H9 (cell line): ENCODE measurements around the gene PRKAG2. TPM values are rescaled to one million over a fixed set of nuclear protein-coding genes. Genes with fewer than 3 reads are reported as not detected.

ENCODE experiments used
- DNase-seq: peaks from one replicate; pipeline ENCODE4 v3.0.0-alpha.2; 2017
- H2AFZ ChIP-seq: one replicate; pipeline ENCODE4 v1.6.1; 2013; ENCODE audit warnings: mild to moderate bottlenecking, low read length, control low read depth, moderate library complexity
- H2AK5ac ChIP-seq: 2 replicates; pipeline ENCODE4 v1.6.1; 2013; ENCODE audit warnings: low read length, control low read depth, mixed read lengths; ENCODE audit not compliant: insufficient read length
- H2BK120ac ChIP-seq: one replicate; pipeline ENCODE4 v1.6.1; 2013; ENCODE audit warnings: low read depth, mild to moderate bottlenecking, low read length, control low read depth, inconsistent platforms; ENCODE audit not compliant: poor library complexity, severe bottlenecking
- H2BK12ac ChIP-seq: 2 replicates; pipeline ENCODE4 v1.6.1; 2013; ENCODE audit warnings: low read length, control low read depth, mixed read lengths, low read depth; ENCODE audit not compliant: insufficient read length
- H2BK15ac ChIP-seq: 2 replicates; pipeline ENCODE4 v1.6.1; 2013; ENCODE audit warnings: low read depth, low read length, control low read depth
- H2BK20ac ChIP-seq: one replicate; pipeline ENCODE4 v1.6.1; 2013; ENCODE audit warnings: low read depth, mild to moderate bottlenecking, low read length, control low read depth, inconsistent platforms; ENCODE audit not compliant: poor library complexity, severe bottlenecking
- H2BK5ac ChIP-seq: 2 replicates; pipeline ENCODE4 v1.6.1; 2013; ENCODE audit warnings: low read length, control low read depth, mixed read lengths; ENCODE audit not compliant: insufficient read length
- H3K14ac ChIP-seq: 2 replicates; pipeline ENCODE4 v1.6.1; 2013; ENCODE audit warnings: low read length, control low read depth; ENCODE audit not compliant: insufficient read depth
- H3K18ac ChIP-seq: 2 replicates; pipeline ENCODE4 v1.6.1; 2013; ENCODE audit warnings: low read depth, mild to moderate bottlenecking, mixed read lengths, low read length, control low read depth; ENCODE audit not compliant: insufficient read length
- H3K23ac ChIP-seq: 2 replicates; pipeline ENCODE4 v1.6.1; 2013; ENCODE audit warnings: low read length, control low read depth, mixed read lengths, low read depth; ENCODE audit not compliant: insufficient read length
- H3K23me2 ChIP-seq: 2 replicates; pipeline ENCODE4 v1.6.1; 2013; ENCODE audit warnings: low read depth, mild to moderate bottlenecking, mixed read lengths, low read length, control low read depth; ENCODE audit not compliant: insufficient read length, poor library complexity, severe bottlenecking
- H3K27ac ChIP-seq: 2 replicates; pipeline ENCODE4 v1.5.1; 2013; ENCODE audit warnings: low read length, control low read depth, mixed read lengths, low read depth; ENCODE audit not compliant: insufficient read length
- H3K27me3 ChIP-seq: 2 replicates; pipeline ENCODE4 v1.6.1; 2013; ENCODE audit warnings: low read length, control low read depth, inconsistent platforms; ENCODE audit not compliant: insufficient read depth
- H3K4ac ChIP-seq: 2 replicates; pipeline ENCODE4 v1.6.1; 2013; ENCODE audit warnings: low read depth, mild to moderate bottlenecking, control low read depth, inconsistent platforms, low read length, moderate library complexity
- H3K4me1 ChIP-seq: 2 replicates; pipeline ENCODE4 v1.6.1; 2013; ENCODE audit warnings: low read length, control low read depth, inconsistent platforms; ENCODE audit not compliant: insufficient read depth
- H3K4me2 ChIP-seq: 2 replicates; pipeline ENCODE4 v1.6.1; 2013; ENCODE audit warnings: low read length, control low read depth, mixed read lengths; ENCODE audit not compliant: insufficient read length, insufficient read depth
- H3K56ac ChIP-seq: 2 replicates; pipeline ENCODE4 v1.6.1; 2013; ENCODE audit warnings: low read depth, mild to moderate bottlenecking, mixed read lengths, low read length, control low read depth; ENCODE audit not compliant: insufficient read length
- H3K79me1 ChIP-seq: 2 replicates; pipeline ENCODE4 v1.6.1; 2013; ENCODE audit warnings: low read depth, mild to moderate bottlenecking, moderate library complexity, low read length, control low read depth, inconsistent platforms; ENCODE audit not compliant: insufficient read depth, poor library complexity, severe bottlenecking
- H3K79me2 ChIP-seq: 2 replicates; pipeline ENCODE4 v1.6.1; 2013; ENCODE audit warnings: low read length, control low read depth, inconsistent platforms; ENCODE audit not compliant: insufficient read depth
- H3K9ac ChIP-seq: 2 replicates; pipeline ENCODE4 v1.6.1; 2013; ENCODE audit warnings: low read length, control low read depth, mixed read lengths; ENCODE audit not compliant: insufficient read length; ENCODE audit errors: extremely low read depth
- H3K9me3 ChIP-seq: one replicate; pipeline ENCODE4 v1.6.1; 2013; ENCODE audit warnings: low read depth, low read length, inconsistent platforms; ENCODE audit not compliant: control insufficient read depth
- H3T11ph ChIP-seq: one replicate; pipeline ENCODE4 v1.6.1; 2013; ENCODE audit warnings: mild to moderate bottlenecking, low read length, control low read depth, inconsistent platforms
- H4K20me1 ChIP-seq: one replicate; pipeline ENCODE4 v1.6.1; 2013; ENCODE audit not compliant: control insufficient read depth, insufficient read length, insufficient read depth
- H4K5ac ChIP-seq: 2 replicates; pipeline ENCODE4 v1.6.1; 2013; ENCODE audit warnings: low read depth, mild to moderate bottlenecking, mixed read lengths, low read length, control low read depth; ENCODE audit not compliant: insufficient read length
- H4K8ac ChIP-seq: replicated peaks from 2 replicates; pipeline ENCODE4 v1.6.1; 2013; ENCODE audit warnings: low read length, control low read depth, mixed read lengths, low read depth; ENCODE audit not compliant: insufficient read length
- H4K91ac ChIP-seq: 2 replicates; pipeline ENCODE4 v1.6.1; 2013; ENCODE audit warnings: low read depth, mild to moderate bottlenecking, moderate library complexity, mixed read lengths, low read length, control low read depth; ENCODE audit not compliant: insufficient read length
- H3K27ac Mint-ChIP-seq, 3 experiments: 2 replicates in 2 of 3; 3 replicates in 1 of 3; pipeline ENCODE4 v1.8.0; 2020 to 2021; ENCODE audit warnings: mixed read lengths in 3 of 3, mild to moderate bottlenecking in 1 of 3, moderate library complexity in 1 of 3
- H3K27me3 Mint-ChIP-seq: 2 replicates; pipeline ENCODE4 v1.8.0; 2021; ENCODE audit warnings: low read depth, mild to moderate bottlenecking, moderate library complexity, mixed read lengths
- H3K36me3 Mint-ChIP-seq, 3 experiments: 2 replicates in 2 of 3; 3 replicates in 1 of 3; pipeline ENCODE4 v1.8.0; 2020 to 2021; ENCODE audit warnings: low read depth in 3 of 3, mixed read lengths in 3 of 3; ENCODE audit not compliant: insufficient read depth in 1 of 3
- H3K4me1 Mint-ChIP-seq, 2 experiments: 2 replicates each; pipeline ENCODE4 v1.8.0; 2020; ENCODE audit warnings: mixed read lengths in 2 of 2
- H3K4me3 Mint-ChIP-seq, 2 experiments: 2 replicates in 1 of 2; 3 replicates in 1 of 2; pipeline ENCODE4 v1.8.0; 2020 to 2021; ENCODE audit warnings: mild to moderate bottlenecking in 2 of 2, mixed read lengths in 2 of 2, moderate library complexity in 1 of 2
- H3K9me3 Mint-ChIP-seq, 2 experiments: 2 replicates in 1 of 2; 3 replicates in 1 of 2; pipeline ENCODE4 v1.8.0; 2020; ENCODE audit warnings: mild to moderate bottlenecking in 2 of 2, mixed read lengths in 2 of 2, moderate library complexity in 1 of 2
- WGBS: extraction: QIAGEN DNeasy Blood & Tissue Kit; methylation state at CpG from one replicate; pipeline ENCODE4 v1.1.7; 2013; ENCODE audit warnings: missing lambda C conversion rate, low lambda C conversion rate, mixed read lengths; ENCODE audit not compliant: insufficient read length; ENCODE audit errors: extremely low coverage; 5-methylcytosine and 5-hydroxymethylcytosine counted together
- total RNA-seq: library from RNA; stranded (reverse); gene quantifications from 2 replicates; pipeline ENCODE4 v1.2.1, GENCODE V29; 2021
- TF ChIP-seq, protein P1 (sequence below): fragments of 200-600 bp; sonication (generic); conservative IDR thresholded peaks from 3 replicates; pipeline ENCODE4 v1.8.0; 2021; ENCODE audit warnings: antibody characterized with exemption, mild to moderate bottlenecking

The PRKAG2 gene
- total RNA-seq, 1 experiment from 2014 or later, result 11.8 TPM

DNA sequence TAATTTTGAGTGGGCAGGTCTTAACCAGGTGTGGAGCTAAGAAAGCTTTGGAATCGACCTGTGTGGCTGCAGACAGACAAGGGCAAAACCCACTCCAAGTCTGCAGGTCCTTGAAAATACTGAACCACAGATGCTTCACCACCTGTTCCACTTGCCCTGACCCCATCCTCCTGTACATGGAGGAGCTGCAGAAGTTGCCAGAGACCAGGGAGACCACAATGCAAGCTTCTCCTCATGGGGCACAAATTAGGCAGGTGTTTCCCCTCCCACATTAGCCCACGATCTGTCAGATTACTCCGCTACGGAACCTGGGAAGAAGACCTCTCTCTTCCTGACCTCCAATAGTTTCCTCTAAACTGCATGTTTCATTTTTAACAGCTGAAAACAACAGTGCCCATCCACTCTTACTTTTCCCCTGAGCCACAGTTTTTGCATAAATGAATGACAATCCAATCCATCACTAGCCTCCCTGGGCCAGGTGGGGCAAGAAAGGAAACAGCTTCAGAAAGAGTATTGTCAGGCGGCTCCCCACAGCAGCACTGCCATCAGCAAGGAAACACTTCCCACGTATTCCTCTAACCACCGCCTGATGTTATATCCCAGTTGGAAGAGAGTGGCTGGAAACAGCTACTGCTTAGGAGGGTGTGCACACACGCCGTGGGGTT lies 141.6 kb downstream of the PRKAG2 start:
- H3K9me3 ChIP-seq, result no peaks in the 10 kb centered on the region
- DNase-seq, result no peak
- no peak overlapping the region for H2BK20ac ChIP-seq
- Mint-ChIP-seq H3K27me3 (peaks cover 5% of the 10 kb centered on the region), H3K27ac (peak overlapping the region; percentile 5 to 64 (median 13); a peak in 1 of 7 replicates), H3K4me3 (peak overlapping the region in 1 of 2 experiments; percentile 41; a peak in 3 of 5 replicates), H3K9me3 (peaks cover 14% of the 10 kb centered on the region in 2 experiments), H3K4me1 (peaks cover 20 to 25% of the 10 kb centered on the region in 2 experiments), H3K36me3 (peaks cover 6 to 21% (median 8%) of the 10 kb centered on the region in 3 experiments)
- no peak overlapping the region for H3K4ac ChIP-seq
- no peak overlapping the region for H2BK5ac ChIP-seq
- H3K23me2 ChIP-seq, result no peaks in the 10 kb centered on the region
- no peak overlapping the region for H2BK15ac ChIP-seq
- H4K91ac ChIP-seq, result no peak overlapping the region
- peak overlapping the region; percentile 18 for H3K4me2 ChIP-seq
- no peak overlapping the region for H4K8ac ChIP-seq
- H2AFZ ChIP-seq, result no peak overlapping the region
- H3K4me1 ChIP-seq, result peaks cover 5% of the 10 kb centered on the region; the same call in 1 of the 2 replicates
- H4K5ac ChIP-seq, result no peak overlapping the region
- H3K79me2 ChIP-seq, result no peaks in the 10 kb centered on the region
- H3K18ac ChIP-seq, result peak overlapping the region; percentile 39
- H3K9ac ChIP-seq, result no peak overlapping the region
- H2BK12ac ChIP-seq, result no peak overlapping the region
- H3K23ac ChIP-seq, result no peak overlapping the region
- no CpG with 5 or more reads among the region's 9 CpGs for WGBS
- no peaks in the 10 kb centered on the region for H4K20me1 ChIP-seq
- no peak overlapping the region for H3T11ph ChIP-seq
- H3K79me1 ChIP-seq, result no peaks in the 10 kb centered on the region
- no peak overlapping the region for H3K27ac ChIP-seq
- H2AK5ac ChIP-seq, result no peak overlapping the region
- no peak overlapping the region for H3K14ac ChIP-seq
- H3K27me3 ChIP-seq, result no peaks in the 10 kb centered on the region
- no peak overlapping the region for H3K56ac ChIP-seq
- TF ChIP-seq, protein P1, sequence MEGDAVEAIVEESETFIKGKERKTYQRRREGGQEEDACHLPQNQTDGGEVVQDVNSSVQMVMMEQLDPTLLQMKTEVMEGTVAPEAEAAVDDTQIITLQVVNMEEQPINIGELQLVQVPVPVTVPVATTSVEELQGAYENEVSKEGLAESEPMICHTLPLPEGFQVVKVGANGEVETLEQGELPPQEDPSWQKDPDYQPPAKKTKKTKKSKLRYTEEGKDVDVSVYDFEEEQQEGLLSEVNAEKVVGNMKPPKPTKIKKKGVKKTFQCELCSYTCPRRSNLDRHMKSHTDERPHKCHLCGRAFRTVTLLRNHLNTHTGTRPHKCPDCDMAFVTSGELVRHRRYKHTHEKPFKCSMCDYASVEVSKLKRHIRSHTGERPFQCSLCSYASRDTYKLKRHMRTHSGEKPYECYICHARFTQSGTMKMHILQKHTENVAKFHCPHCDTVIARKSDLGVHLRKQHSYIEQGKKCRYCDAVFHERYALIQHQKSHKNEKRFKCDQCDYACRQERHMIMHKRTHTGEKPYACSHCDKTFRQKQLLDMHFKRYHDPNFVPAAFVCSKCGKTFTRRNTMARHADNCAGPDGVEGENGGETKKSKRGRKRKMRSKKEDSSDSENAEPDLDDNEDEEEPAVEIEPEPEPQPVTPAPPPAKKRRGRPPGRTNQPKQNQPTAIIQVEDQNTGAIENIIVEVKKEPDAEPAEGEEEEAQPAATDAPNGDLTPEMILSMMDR, result no peak
- no peak overlapping the region for H2BK120ac ChIP-seq
